IPS-NIHi11 (cell line): ENCODE data around the gene KNOP1.

Experiments
- DNase-seq: peaks from one replicate; pipeline ENCODE4 v3.0.0; 2012; ENCODE audit warnings: mixed read lengths, low spot score

Gene KNOP1

GRCh38 chr16:19717741-19718623 lies at the start of gene KNOP1, which contains the start of gene IQCK:
Gene KNOP1, minus strand, starts transcription at chr16:19718227. Its CDS starts 3,192 bp downstream, at chr16:19715035.
Gene IQCK, plus strand, starts transcription at chr16:19718271. Its CDS starts 36 bp downstream, at chr16:19718307.
- DNase-seq = peak; percentile 96

- no peak for DNase-seq
Measured at GRCh38 chr16:19767497-19767896, 49.5 kb upstream of the KNOP1 start.

- no peak for DNase-seq
Measured at GRCh38 chr16:19766988-19767387, 49.0 kb upstream of the KNOP1 start.

- DNase-seq = no peak
Measured at GRCh38 chr16:19766554-19766884, 48.5 kb upstream of the KNOP1 start.

- no peak for DNase-seq
Measured at GRCh38 chr16:19765860-19766553, 48.0 kb upstream of the KNOP1 start.

- no peak for DNase-seq
Measured at GRCh38 chr16:19760356-19761060, 42.5 kb upstream of the KNOP1 start.

- no peak for DNase-seq
Measured at GRCh38 chr16:19757762-19758595, 40.0 kb upstream of the KNOP1 start.

GRCh38 chr16:19757026-19757425 lies 39.0 kb upstream of the KNOP1 start:
- no peak for DNase-seq

GRCh38 chr16:19755268-19755667 lies 37.2 kb upstream of the KNOP1 start:
- no peak for DNase-seq

- DNase-seq = no peak
Measured at GRCh38 chr16:19754644-19755036, 36.6 kb upstream of the KNOP1 start.

- no peak for DNase-seq
Measured at GRCh38 chr16:19753815-19754643, 36.0 kb upstream of the KNOP1 start.

GRCh38 chr16:19751478-19752385 lies 33.7 kb upstream of the KNOP1 start:
- DNase-seq = no peak

- no peak for DNase-seq
Measured at GRCh38 chr16:19749571-19750080, 31.6 kb upstream of the KNOP1 start.

GRCh38 chr16:19748389-19749168 lies 30.6 kb upstream of the KNOP1 start:
- no peak for DNase-seq

GRCh38 chr16:19746561-19746960 lies 28.5 kb upstream of the KNOP1 start:
- peak; percentile 18 for DNase-seq

GRCh38 chr16:19745286-19746010 lies 27.4 kb upstream of the KNOP1 start:
- no peak for DNase-seq

GRCh38 chr16:19744670-19745069 lies 26.6 kb upstream of the KNOP1 start:
- DNase-seq = no peak

- no peak for DNase-seq
Measured at GRCh38 chr16:19743816-19744159, 25.8 kb upstream of the KNOP1 start.
